A549 (cell line): ENCODE results near the gene CTNND2. TPM values are rescaled to one million over a fixed set of nuclear protein-coding genes. Genes with fewer than 3 reads are reported as not detected.

Source experiments
- ATAC-seq, 2 experiments: fragments of 200-7000 bp in 1 of 2; fragments of >200 bp in 1 of 2; cut with Nextera tagmentation in 1 of 2; cut with Tn5 transposase in 1 of 2; 3 replicates each; pipeline versions ENCODE4 v1.8.0 to v1.9.1; 2018 to 2020; ENCODE audit warnings: mild to moderate bottlenecking in 1 of 2, moderate library complexity in 1 of 2
- CTCF ChIA-PET: fragments of 300-600 bp; sonication (Branson Sonifier 250); formaldehyde crosslinking; extraction: SDS; loops from one replicate; lab custom pipeline; 2021; ENCODE audit warnings: antibody characterized with exemption, inconsistent platforms; lab: Yijun Ruan, JAX
- POLR2A ChIA-PET: fragments of 350-600 bp; formaldehyde crosslinking; extraction: SDS; loops from one replicate; lab custom pipeline; 2021; ENCODE audit warnings: antibody characterized with exemption, inconsistent platforms; lab: Yijun Ruan, JAX
- DNase-seq, 2 experiments: peaks; one replicate each; pipeline versions ENCODE4 v3.0.0 to v3.0.0-alpha.2; 2011 to 2016; ENCODE audit warnings: low read depth in 1 of 2, low spot score in 1 of 2
- FAIRE-seq: peaks from 2 replicates; lab custom pipeline; 2011; peaks lifted over from hg19 to GRCh38; lab: Jason Lieb, UNC
- H3K27ac ChIP-seq, 2 experiments: fragments of >200 bp; sonication (Bioruptor Twin); formaldehyde crosslinking; 3 replicates each; pipeline ENCODE4 v1.5.1; 2016 to 2017
- H3K4me1 ChIP-seq: fragments of >200 bp; sonication (Bioruptor Twin); formaldehyde crosslinking; 3 replicates; pipeline ENCODE4 v1.6.1; 2016
- H3K4me2 ChIP-seq: fragments of >200 bp; sonication (Bioruptor Twin); formaldehyde crosslinking; 3 replicates; pipeline ENCODE4 v1.6.1; 2016
- H3K4me3 ChIP-seq: fragments of >200 bp; sonication (Bioruptor Twin); formaldehyde crosslinking; 3 replicates; pipeline ENCODE4 v1.5.1; 2016
- H3K9me3 ChIP-seq: fragments of >200 bp; sonication (Bioruptor Twin); formaldehyde crosslinking; 3 replicates; pipeline ENCODE4 v1.6.1; 2016
- ATOH8 ChIP-seq: fragments of 250-450 bp; sonication (Bioruptor Pico); IDR thresholded peaks from 2 replicates; pipeline ENCODE4 v1.5.0; 2020; ENCODE audit warnings: low read depth, mild to moderate bottlenecking, moderate library complexity
- BHLHE40 ChIP-seq: IDR thresholded peaks from 2 replicates; pipeline ENCODE4 v1.6.1; 2012; ENCODE audit warnings: low read depth, low read length, inconsistent platforms
- EHMT2 ChIP-seq: fragments of 200-600 bp; sonication (generic); IDR thresholded peaks from 2 replicates; pipeline ENCODE4 v1.6.1; 2016; ENCODE audit warnings: antibody characterized with exemption, low read depth, mild to moderate bottlenecking, moderate library complexity
- ESRRA ChIP-seq: fragments of 150-350 bp; IDR thresholded peaks from 2 replicates; pipeline ENCODE4 v1.6.1; 2014; ENCODE audit warnings: mild to moderate bottlenecking, low read length, borderline replicate concordance
- HMGXB4 ChIP-seq: fragments of 250-450 bp; sonication (Bioruptor Pico); IDR thresholded peaks from 2 replicates; pipeline ENCODE4 v1.5.0; 2021; ENCODE audit warnings: mild to moderate bottlenecking, moderate library complexity, borderline replicate concordance
- JUN ChIP-seq, 2 experiments: fragments of >200 bp; sonication (Bioruptor Twin); formaldehyde crosslinking; IDR thresholded peaks; 2 replicates in 1 of 2; 3 replicates in 1 of 2; pipeline ENCODE4 v1.6.1; 2016 to 2017
- JUNB ChIP-seq: fragments of >200 bp; sonication (Bioruptor Twin); formaldehyde crosslinking; IDR thresholded peaks from 2 replicates; pipeline ENCODE4 v1.6.1; 2016
- KDM5A ChIP-seq: fragments of 200-600 bp; sonication (generic); IDR thresholded peaks from 2 replicates; pipeline ENCODE4 v1.6.1; 2016; ENCODE audit warnings: antibody characterized with exemption, mild to moderate bottlenecking
- MAFK ChIP-seq: fragments of 450-650 bp; IDR thresholded peaks from 2 replicates; pipeline ENCODE4 v1.6.1; 2014; ENCODE audit not compliant: partially characterized antibody
- MYC ChIP-seq: IDR thresholded peaks from 2 replicates; pipeline ENCODE4 v1.6.1; 2012; ENCODE audit warnings: mild to moderate bottlenecking, inconsistent platforms, low read length, improper control_type of control experiment, borderline replicate concordance
- NPAS2 ChIP-seq: fragments of 250-450 bp; sonication (Bioruptor Pico); IDR thresholded peaks from 2 replicates; pipeline ENCODE4 v1.8.0; 2022; ENCODE audit warnings: mild to moderate bottlenecking, moderate library complexity, borderline replicate concordance
- RARB ChIP-seq: fragments of 250-450 bp; sonication (Bioruptor Pico); IDR thresholded peaks from 2 replicates; pipeline ENCODE4 v1.8.0; 2021; ENCODE audit warnings: mild to moderate bottlenecking, moderate library complexity
- RFX5 ChIP-seq: fragments of 450-650 bp; IDR thresholded peaks from 2 replicates; pipeline ENCODE4 v1.7.1; 2014; ENCODE audit warnings: antibody characterized with exemption, mild to moderate bottlenecking, moderate library complexity
- RNF2 ChIP-seq: fragments of 200-600 bp; sonication (generic); IDR thresholded peaks from 2 replicates; pipeline ENCODE4 v1.6.1; 2016; ENCODE audit warnings: low read depth, mild to moderate bottlenecking, antibody characterized with exemption, moderate library complexity, borderline replicate concordance
- WGBS: methylation state at CpG from one replicate; pipeline ENCODE4 v1.1.6; 2017; ENCODE audit errors: missing lambda C conversion rate; 5-methylcytosine and 5-hydroxymethylcytosine counted together
- polyA plus RNA-seq, 4 experiments: library from polyadenylated mRNA; depleted of rRNA in 3 of 4; stranded (reverse); fragments of >200 nt; fragmentation: RNase III in 1 of 4; extraction: RNeasy Plus Mini Kit Qiagen cat#74134 plus additional on column Dnase treatment in 1 of 4; gene quantifications; 2 replicates in 3 of 4; 3 replicates in 1 of 4; pipeline ENCODE4 v1.2.3, GENCODE V29; 2011 to 2017
- TF ChIP-seq, protein P1 (sequence below): fragments of >200 bp; sonication (Bioruptor Twin); formaldehyde crosslinking; IDR thresholded peaks from 3 replicates; pipeline ENCODE4 v1.5.1; 2016
- TF ChIP-seq, protein P2 (sequence below): fragments of 200-600 bp; sonication (generic); IDR thresholded peaks from 2 replicates; pipeline ENCODE4 v1.6.1; 2016; ENCODE audit warnings: antibody characterized with exemption, mild to moderate bottlenecking, moderate library complexity
- TF ChIP-seq, protein P3 (sequence below): fragments of >200 bp; sonication (Bioruptor Twin); formaldehyde crosslinking; IDR thresholded peaks from 3 replicates; pipeline ENCODE4 v1.6.1; 2016
- TF ChIP-seq, protein P4 (sequence below): IDR thresholded peaks from 2 replicates; pipeline ENCODE4 v1.6.1; 2012
- TF ChIP-seq, protein P5 (sequence below): fragments of >200 bp; sonication (Bioruptor Twin); formaldehyde crosslinking; IDR thresholded peaks from 2 replicates; pipeline ENCODE4 v1.6.1; 2016

The CTNND2 gene
- polyA plus RNA-seq, 2 of the 4 experiments (the other 2 are of a cell fraction): not detected

- FAIRE-seq: no peak
- Histone ChIP-seq H3K4me3 (no peak overlapping the region), H3K27ac (no peak overlapping the region), H3K4me1 (no peaks in the 10 kb centered on the region), H3K4me2 (no peak overlapping the region), H3K9me3 (no peaks in the 10 kb centered on the region)
- no peak for ATAC-seq
- CTCF ChIA-PET: no interaction called here
- whole genome bisulfite sequencing: 0% methylated on average over 1 of the region's 1 CpG
- TF ChIP-seq, protein P1, sequence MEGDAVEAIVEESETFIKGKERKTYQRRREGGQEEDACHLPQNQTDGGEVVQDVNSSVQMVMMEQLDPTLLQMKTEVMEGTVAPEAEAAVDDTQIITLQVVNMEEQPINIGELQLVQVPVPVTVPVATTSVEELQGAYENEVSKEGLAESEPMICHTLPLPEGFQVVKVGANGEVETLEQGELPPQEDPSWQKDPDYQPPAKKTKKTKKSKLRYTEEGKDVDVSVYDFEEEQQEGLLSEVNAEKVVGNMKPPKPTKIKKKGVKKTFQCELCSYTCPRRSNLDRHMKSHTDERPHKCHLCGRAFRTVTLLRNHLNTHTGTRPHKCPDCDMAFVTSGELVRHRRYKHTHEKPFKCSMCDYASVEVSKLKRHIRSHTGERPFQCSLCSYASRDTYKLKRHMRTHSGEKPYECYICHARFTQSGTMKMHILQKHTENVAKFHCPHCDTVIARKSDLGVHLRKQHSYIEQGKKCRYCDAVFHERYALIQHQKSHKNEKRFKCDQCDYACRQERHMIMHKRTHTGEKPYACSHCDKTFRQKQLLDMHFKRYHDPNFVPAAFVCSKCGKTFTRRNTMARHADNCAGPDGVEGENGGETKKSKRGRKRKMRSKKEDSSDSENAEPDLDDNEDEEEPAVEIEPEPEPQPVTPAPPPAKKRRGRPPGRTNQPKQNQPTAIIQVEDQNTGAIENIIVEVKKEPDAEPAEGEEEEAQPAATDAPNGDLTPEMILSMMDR: no peak
- TF ChIP-seq, protein P2, sequence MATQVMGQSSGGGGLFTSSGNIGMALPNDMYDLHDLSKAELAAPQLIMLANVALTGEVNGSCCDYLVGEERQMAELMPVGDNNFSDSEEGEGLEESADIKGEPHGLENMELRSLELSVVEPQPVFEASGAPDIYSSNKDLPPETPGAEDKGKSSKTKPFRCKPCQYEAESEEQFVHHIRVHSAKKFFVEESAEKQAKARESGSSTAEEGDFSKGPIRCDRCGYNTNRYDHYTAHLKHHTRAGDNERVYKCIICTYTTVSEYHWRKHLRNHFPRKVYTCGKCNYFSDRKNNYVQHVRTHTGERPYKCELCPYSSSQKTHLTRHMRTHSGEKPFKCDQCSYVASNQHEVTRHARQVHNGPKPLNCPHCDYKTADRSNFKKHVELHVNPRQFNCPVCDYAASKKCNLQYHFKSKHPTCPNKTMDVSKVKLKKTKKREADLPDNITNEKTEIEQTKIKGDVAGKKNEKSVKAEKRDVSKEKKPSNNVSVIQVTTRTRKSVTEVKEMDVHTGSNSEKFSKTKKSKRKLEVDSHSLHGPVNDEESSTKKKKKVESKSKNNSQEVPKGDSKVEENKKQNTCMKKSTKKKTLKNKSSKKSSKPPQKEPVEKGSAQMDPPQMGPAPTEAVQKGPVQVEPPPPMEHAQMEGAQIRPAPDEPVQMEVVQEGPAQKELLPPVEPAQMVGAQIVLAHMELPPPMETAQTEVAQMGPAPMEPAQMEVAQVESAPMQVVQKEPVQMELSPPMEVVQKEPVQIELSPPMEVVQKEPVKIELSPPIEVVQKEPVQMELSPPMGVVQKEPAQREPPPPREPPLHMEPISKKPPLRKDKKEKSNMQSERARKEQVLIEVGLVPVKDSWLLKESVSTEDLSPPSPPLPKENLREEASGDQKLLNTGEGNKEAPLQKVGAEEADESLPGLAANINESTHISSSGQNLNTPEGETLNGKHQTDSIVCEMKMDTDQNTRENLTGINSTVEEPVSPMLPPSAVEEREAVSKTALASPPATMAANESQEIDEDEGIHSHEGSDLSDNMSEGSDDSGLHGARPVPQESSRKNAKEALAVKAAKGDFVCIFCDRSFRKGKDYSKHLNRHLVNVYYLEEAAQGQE: no peak
- TF ChIP-seq, protein P3, sequence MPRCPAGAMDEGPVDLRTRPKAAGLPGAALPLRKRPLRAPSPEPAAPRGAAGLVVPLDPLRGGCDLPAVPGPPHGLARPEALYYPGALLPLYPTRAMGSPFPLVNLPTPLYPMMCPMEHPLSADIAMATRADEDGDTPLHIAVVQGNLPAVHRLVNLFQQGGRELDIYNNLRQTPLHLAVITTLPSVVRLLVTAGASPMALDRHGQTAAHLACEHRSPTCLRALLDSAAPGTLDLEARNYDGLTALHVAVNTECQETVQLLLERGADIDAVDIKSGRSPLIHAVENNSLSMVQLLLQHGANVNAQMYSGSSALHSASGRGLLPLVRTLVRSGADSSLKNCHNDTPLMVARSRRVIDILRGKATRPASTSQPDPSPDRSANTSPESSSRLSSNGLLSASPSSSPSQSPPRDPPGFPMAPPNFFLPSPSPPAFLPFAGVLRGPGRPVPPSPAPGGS: no peak
- TF ChIP-seq HMGXB4 (CRISPR knock-in tag) (no peak), ATOH8 (CRISPR knock-in tag) (no peak), EHMT2 (no peak), JUNB (no peak), MAFK (no peak), RARB (CRISPR knock-in tag) (no peak), ESRRA (no peak), MYC (no peak), BHLHE40 (no peak)
- TF ChIP-seq, protein P4, sequence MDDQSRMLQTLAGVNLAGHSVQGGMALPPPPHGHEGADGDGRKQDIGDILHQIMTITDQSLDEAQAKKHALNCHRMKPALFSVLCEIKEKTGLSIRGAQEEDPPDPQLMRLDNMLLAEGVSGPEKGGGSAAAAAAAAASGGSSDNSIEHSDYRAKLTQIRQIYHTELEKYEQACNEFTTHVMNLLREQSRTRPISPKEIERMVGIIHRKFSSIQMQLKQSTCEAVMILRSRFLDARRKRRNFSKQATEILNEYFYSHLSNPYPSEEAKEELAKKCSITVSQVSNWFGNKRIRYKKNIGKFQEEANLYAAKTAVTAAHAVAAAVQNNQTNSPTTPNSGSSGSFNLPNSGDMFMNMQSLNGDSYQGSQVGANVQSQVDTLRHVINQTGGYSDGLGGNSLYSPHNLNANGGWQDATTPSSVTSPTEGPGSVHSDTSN: no peak
- TF ChIP-seq, protein P5, sequence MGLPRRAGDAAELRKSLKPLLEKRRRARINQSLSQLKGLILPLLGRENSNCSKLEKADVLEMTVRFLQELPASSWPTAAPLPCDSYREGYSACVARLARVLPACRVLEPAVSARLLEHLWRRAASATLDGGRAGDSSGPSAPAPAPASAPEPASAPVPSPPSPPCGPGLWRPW: no peak
- POLR2A ChIA-PET: no interaction called here
- no peak for DNase-seq
Observed at GRCh38 chr5:11427569-11427968, 476.7 kb downstream of the CTNND2 start.

- H3K4me1 ChIP-seq: no peaks in the 10 kb centered on the region
- H3K4me3 ChIP-seq: no peak overlapping the region
- DNase-seq (no peak), FAIRE-seq (no peak), ATAC-seq (no peak)
- POLR2A ChIA-PET: no interaction called here
- 14% methylated on average over 5 of the region's 5 CpGs for WGBS
- no peak overlapping the region for H3K27ac ChIP-seq
- TF ChIP-seq JUN (IDR thresholded peaks at IDR 0.05) (no peak), NPAS2 (CRISPR knock-in tag) (no peak), ATOH8 (CRISPR knock-in tag) (no peak), ESRRA (no peak), KDM5A (no peak), RFX5 (no peak), RNF2 (no peak)
- CTCF ChIA-PET: no interaction called here
- H3K4me2 ChIP-seq: no peak overlapping the region
- H3K9me3 ChIP-seq: no peaks in the 10 kb centered on the region
Observed at GRCh38 chr5:11426442-11426841, 477.8 kb downstream of the CTNND2 start.
